AG09309 (cell line): ENCODE data around the gene TMBIM4.

ENCODE experiments used
- DNase-seq: peaks from one replicate; pipeline ENCODE4 v3.0.0-alpha.2; 2010; ENCODE audit warnings: low read depth
- H3K4me3 ChIP-seq: 2 replicates; pipeline ENCODE4 v1.5.1; 2011; ENCODE audit warnings: mild to moderate bottlenecking, low read depth, low read length, moderate library complexity; ENCODE audit not compliant: control insufficient read depth
- CTCF ChIP-seq: IDR thresholded peaks from 2 replicates; pipeline ENCODE4 v1.5.1; 2011; ENCODE audit warnings: mild to moderate bottlenecking, low read depth, low read length, inconsistent platforms; ENCODE audit not compliant: insufficient read depth, control insufficient read depth; ENCODE audit errors: missing control alignments

The TMBIM4 gene

GRCh38 chr12:66164349-66164821 is 5.4 kb downstream of the TMBIM4 start:
- TF ChIP-seq CTCF, result no peak
- DNase-seq, result no peak
- no peak overlapping the region for H3K4me3 ChIP-seq

- H3K4me3 ChIP-seq, result no peak overlapping the region
- DNase-seq, result no peak
- no peak for TF ChIP-seq CTCF
Measured at GRCh38 chr12:66163289-66163688, 6.5 kb downstream of the TMBIM4 start.

- no peak for DNase-seq
- H3K4me3 ChIP-seq, result no peak overlapping the region
- TF ChIP-seq CTCF, result no peak
Measured at GRCh38 chr12:66162701-66163100, 7.1 kb downstream of the TMBIM4 start.

- DNase-seq, result no peak
- H3K4me3 ChIP-seq, result no peak overlapping the region
- TF ChIP-seq CTCF, result no peak
Measured at GRCh38 chr12:66160704-66161103, 9.1 kb downstream of the TMBIM4 start.

- DNase-seq, result no peak
- no peak overlapping the region for H3K4me3 ChIP-seq
- no peak for TF ChIP-seq CTCF
Measured at GRCh38 chr12:66159123-66159522, 10.7 kb downstream of the TMBIM4 start.

- H3K4me3 ChIP-seq, result no peak overlapping the region
- TF ChIP-seq CTCF, result no peak
- DNase-seq, result no peak
Measured at GRCh38 chr12:66156654-66157053, 13.1 kb downstream of the TMBIM4 start.

GRCh38 chr12:66154776-66155175 is 15.0 kb downstream of the TMBIM4 start:
- no peak for TF ChIP-seq CTCF
- H3K4me3 ChIP-seq, result no peak overlapping the region
- no peak for DNase-seq
